ENCODE results near the gene PTGR3.

GRCh38 chr18:75253784-75254183 is 44.8 kb upstream of the PTGR3 start:
- TF ChIP-seq BACH2 (CRISPR knock-in tag; IDR thresholded peaks at IDR 0.05; ENCODE audit: borderline replicate concordance) = no peak
- no peak for TF ChIP-seq ESRRG (CRISPR knock-in tag; IDR thresholded peaks at IDR 0.05)
- TF ChIP-seq PATZ1 (CRISPR knock-in tag; IDR thresholded peaks at IDR 0.05; ENCODE audit: borderline replicate concordance) = no peak
- TF ChIP-seq RARB (CRISPR knock-in tag; IDR thresholded peaks at IDR 0.05) = no peak
- no peak for TF ChIP-seq CSDC2 (CRISPR knock-in tag; IDR thresholded peaks at IDR 0.05)

Measured in SK-N-SH treated with all-trans-retinoic acid at 6 μM for 48 hours (cell line).